Sciatic nerve (tissue), 2 donors: ENCODE data around the gene LINGO4. TPM values are rescaled to one million over a fixed set of nuclear protein-coding genes. Genes with fewer than 3 reads are reported as not detected.

Experiments used
- ATAC-seq: fragments of 200-7000 bp; cut with Tn5 transposase; one replicate; pipeline ENCODE4 v1.9.1; 2020; ENCODE audit warnings: mild to moderate bottlenecking, moderate library complexity
- DNase-seq: peaks from one replicate; pipeline ENCODE4 v3.0.0-alpha.2; 2020; ENCODE audit warnings: low spot score
- intact Hi-C: fragments of 100-400 bp; cut with DNase I; formaldehyde crosslinking; loops from one replicate; pipeline ENCODE4 v1.14.2; 2022
- total RNA-seq: library from RNA; stranded (reverse); fragmentation: NEBNext Ultra II Directional; extraction: Animal tissue kit (Norgen Biotek cat#: 25700); gene quantifications from one replicate; pipeline ENCODE4 v1.2.1, GENCODE V29; 2021
- donor health status: DM: no; HTN: no; CAD: no.
- donor health status: DM: no; HTN: no; CAD: no.

The LINGO4 gene
- total RNA-seq, 1 donor from 2014 or later = not detected

GRCh38 chr1:151816548-151817352 lies 11.5 kb upstream of the LINGO4 start:
- ATAC-seq = no peak
- intact Hi-C loops = no loop called here
- DNase-seq = no peak

GRCh38 chr1:151815716-151816327 lies 10.6 kb upstream of the LINGO4 start:
- DNase-seq (no peak), ATAC-seq (no peak)
- intact Hi-C loops = no loop called here

GRCh38 chr1:151814971-151815545 lies 9.8 kb upstream of the LINGO4 start:
- DNase-seq (no peak), ATAC-seq (no peak)
- intact Hi-C loops = no loop called here

- DNase-seq (no peak), ATAC-seq (no peak)
- intact Hi-C loops = no loop called here
These were observed 9.2 kb upstream of the LINGO4 start for GRCh38 chr1:151814426-151814825.

GRCh38 chr1:151813271-151813977 lies 8.2 kb upstream of the LINGO4 start:
- DNase-seq = no peak
- intact Hi-C loops = no loop called here
- no peak for ATAC-seq

- intact Hi-C loops = no loop called here
- no peak for DNase-seq
- ATAC-seq = no peak
These were observed 6.0 kb upstream of the LINGO4 start for GRCh38 chr1:151811181-151811580.

- ATAC-seq = no peak
- intact Hi-C loops = no loop called here
- DNase-seq = no peak
These were observed 4.9 kb upstream of the LINGO4 start for GRCh38 chr1:151809985-151810556.

- intact Hi-C loops = no loop called here
- DNase-seq (no peak), ATAC-seq (no peak)
These were observed 4.2 kb upstream of the LINGO4 start for GRCh38 chr1:151809290-151809984.

- intact Hi-C loops = no loop called here
- ATAC-seq = no peak
- peak; percentile 28 for DNase-seq
These were observed 2.5 kb upstream of the LINGO4 start for GRCh38 chr1:151807766-151808165.

- ATAC-seq (no peak), DNase-seq (peak; percentile 45)
- intact Hi-C loops = no loop called here
These were observed 1.9 kb upstream of the LINGO4 start for GRCh38 chr1:151807131-151807530.

GRCh38 chr1:151806170-151806569 lies 951 bp upstream of the LINGO4 start:
- peak; percentile 45 for DNase-seq
- no peak for ATAC-seq
- intact Hi-C loops = no loop called here

GRCh38 chr1:151803915-151804314 lies 1.3 kb downstream of the LINGO4 start:
- DNase-seq (no peak), ATAC-seq (no peak)

GRCh38 chr1:151803164-151803563 lies 2.1 kb downstream of the LINGO4 start:
- DNase-seq (peak; percentile 27), ATAC-seq (no peak)
- intact Hi-C loops = no loop called here

More at GRCh38 chr1:151803915-151804314, 1.3 kb downstream of the LINGO4 start:
- intact Hi-C loops = no loop called here

- intact Hi-C loops = no loop called here
- ATAC-seq (no peak), DNase-seq (no peak)
These were observed 2.8 kb downstream of the LINGO4 start for GRCh38 chr1:151802372-151802771.

GRCh38 chr1:151801846-151802245 lies 3.4 kb downstream of the LINGO4 start:
- DNase-seq (no peak), ATAC-seq (no peak)
- intact Hi-C loops = no loop called here

GRCh38 chr1:151801310-151801820 lies 3.9 kb downstream of the LINGO4 start:
- DNase-seq (no peak), ATAC-seq (no peak)
- intact Hi-C loops = no loop called here

GRCh38 chr1:151800830-151801229 lies 4.4 kb downstream of the LINGO4 start:
- no peak for ATAC-seq
- DNase-seq = no peak
- intact Hi-C loops = no loop called here

- DNase-seq (no peak), ATAC-seq (no peak)
- intact Hi-C loops = no loop called here
These were observed 5.8 kb downstream of the LINGO4 start for GRCh38 chr1:151799179-151800022.
